Measurements from ENCODE around the gene DVL3.

DVL3 gene

DNA sequence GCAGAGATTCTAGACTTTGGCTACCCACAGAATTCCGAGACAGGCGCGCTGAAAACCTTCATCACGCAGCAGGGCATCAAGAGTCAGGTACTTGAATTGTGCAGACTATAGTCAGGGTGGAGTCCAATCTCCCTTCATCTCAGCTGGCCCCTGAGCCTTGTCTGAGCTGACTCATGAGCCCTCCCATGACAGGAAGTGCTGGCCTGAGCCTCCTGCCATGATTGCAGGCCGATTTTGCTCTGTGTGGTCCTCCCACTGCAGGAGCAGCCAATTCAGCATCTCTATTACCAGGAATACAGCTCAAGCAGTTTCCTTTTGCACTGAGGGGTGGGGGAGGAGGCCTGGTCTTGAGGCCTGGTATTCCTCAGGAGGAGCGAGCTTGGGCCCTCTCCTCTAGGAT is 25.0 kb downstream of the DVL3 start:
- H3K27me3 ChIP-seq (replicated peaks; ENCODE audit: insufficient read depth, low read length): no peaks in the 10 kb centered on the region

DNA sequence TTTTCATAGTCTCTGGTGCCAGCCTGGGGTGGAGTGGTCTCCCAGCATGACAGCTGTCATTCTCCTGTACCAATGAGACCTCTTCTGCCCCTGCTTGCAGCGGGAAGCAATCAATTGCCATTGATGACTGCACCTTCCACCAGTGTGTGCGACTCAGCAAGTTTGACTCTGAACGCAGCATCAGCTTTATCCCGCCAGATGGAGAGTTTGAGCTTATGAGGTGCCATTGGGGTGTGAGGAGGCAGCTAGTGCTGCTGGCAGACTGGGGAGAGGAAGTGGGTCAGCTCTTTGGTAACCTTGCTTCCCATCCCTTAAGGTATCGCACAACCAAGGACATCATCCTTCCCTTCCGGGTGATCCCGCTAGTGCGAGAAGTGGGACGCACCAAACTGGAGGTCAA is 26.4 kb downstream of the DVL3 start:
- H3K4me3 ChIP-seq (ENCODE audit: low read length): no peak overlapping the region
- H2AFZ ChIP-seq (ENCODE audit: low read length): no peak overlapping the region
- H3K9ac ChIP-seq (ENCODE audit: low read length): no peak overlapping the region
- no peak for TF ChIP-seq EZH2phosphoT487 (IDR thresholded peaks at IDR 0.05; ENCODE audit: low read length)
- TF ChIP-seq, protein P1, sequence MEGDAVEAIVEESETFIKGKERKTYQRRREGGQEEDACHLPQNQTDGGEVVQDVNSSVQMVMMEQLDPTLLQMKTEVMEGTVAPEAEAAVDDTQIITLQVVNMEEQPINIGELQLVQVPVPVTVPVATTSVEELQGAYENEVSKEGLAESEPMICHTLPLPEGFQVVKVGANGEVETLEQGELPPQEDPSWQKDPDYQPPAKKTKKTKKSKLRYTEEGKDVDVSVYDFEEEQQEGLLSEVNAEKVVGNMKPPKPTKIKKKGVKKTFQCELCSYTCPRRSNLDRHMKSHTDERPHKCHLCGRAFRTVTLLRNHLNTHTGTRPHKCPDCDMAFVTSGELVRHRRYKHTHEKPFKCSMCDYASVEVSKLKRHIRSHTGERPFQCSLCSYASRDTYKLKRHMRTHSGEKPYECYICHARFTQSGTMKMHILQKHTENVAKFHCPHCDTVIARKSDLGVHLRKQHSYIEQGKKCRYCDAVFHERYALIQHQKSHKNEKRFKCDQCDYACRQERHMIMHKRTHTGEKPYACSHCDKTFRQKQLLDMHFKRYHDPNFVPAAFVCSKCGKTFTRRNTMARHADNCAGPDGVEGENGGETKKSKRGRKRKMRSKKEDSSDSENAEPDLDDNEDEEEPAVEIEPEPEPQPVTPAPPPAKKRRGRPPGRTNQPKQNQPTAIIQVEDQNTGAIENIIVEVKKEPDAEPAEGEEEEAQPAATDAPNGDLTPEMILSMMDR (IDR thresholded peaks at IDR 0.05; ENCODE audit: low read length): no peak
- no peak for TF ChIP-seq EZH2 (optimal IDR thresholded peaks at IDR 0.05; ENCODE audit: low read depth, low read length)
- H3F3A ChIP-seq (ENCODE audit: insufficient read depth, low read length): no peaks in the 10 kb centered on the region
- H3K4me1 ChIP-seq (ENCODE audit: low read length): peaks cover 2% of the 10 kb centered on the region; the same call in 1 of the 2 replicates
- no peak for DNase-seq
- no peaks in the 10 kb centered on the region for H3K27me3 ChIP-seq (replicated peaks; ENCODE audit: insufficient read depth, low read length)
- H3K36me3 ChIP-seq (replicated peaks; ENCODE audit: insufficient read depth, low read length): no peaks in the 10 kb centered on the region; the same call in 1 of the 2 replicates
- no peak overlapping the region for H3K27ac ChIP-seq (ENCODE audit: low read length)
- H4K20me1 ChIP-seq (ENCODE audit: insufficient read depth, low read length): no peaks in the 10 kb centered on the region
- H3K4me2 ChIP-seq (ENCODE audit: low read depth, low read length): no peak overlapping the region
- H3K9me2 ChIP-seq (replicated peaks; ENCODE audit: insufficient read depth, low read length): no peaks in the 10 kb centered on the region
- H3K79me2 ChIP-seq (ENCODE audit: low read length): peaks cover 27% of the 10 kb centered on the region
- no peaks in the 10 kb centered on the region for H3K9me3 ChIP-seq (replicated peaks; ENCODE audit: insufficient read depth, low read length)

More for the DNA sequence above, 25.0 kb downstream of the DVL3 start:
- DNase-seq: no peak
- H3K36me3 ChIP-seq (replicated peaks; ENCODE audit: insufficient read depth, low read length): no peaks in the 10 kb centered on the region; the same call in 1 of the 2 replicates
- no peak overlapping the region for H3K27ac ChIP-seq (ENCODE audit: low read length)
- peaks cover 35% of the 10 kb centered on the region for H3K79me2 ChIP-seq (ENCODE audit: low read length)
- no peaks in the 10 kb centered on the region for H3K9me2 ChIP-seq (replicated peaks; ENCODE audit: insufficient read depth, low read length)
- H3K4me2 ChIP-seq (ENCODE audit: low read depth, low read length): no peak overlapping the region
- no peak overlapping the region for H3K4me3 ChIP-seq (ENCODE audit: low read length)
- no peak overlapping the region for H2AFZ ChIP-seq (ENCODE audit: low read length)
- H3K4me1 ChIP-seq (ENCODE audit: low read length): peaks cover 12% of the 10 kb centered on the region; the same call in 1 of the 2 replicates
- H3K9me3 ChIP-seq (replicated peaks; ENCODE audit: insufficient read depth, low read length): no peaks in the 10 kb centered on the region
- H3F3A ChIP-seq (ENCODE audit: insufficient read depth, low read length): no peaks in the 10 kb centered on the region
- TF ChIP-seq EZH2 (optimal IDR thresholded peaks at IDR 0.05; ENCODE audit: low read depth, low read length): no peak
- TF ChIP-seq, protein P1 (IDR thresholded peaks at IDR 0.05; ENCODE audit: low read length): no peak
- no peak overlapping the region for H3K9ac ChIP-seq (ENCODE audit: low read length)
- H4K20me1 ChIP-seq (ENCODE audit: insufficient read depth, low read length): no peaks in the 10 kb centered on the region

DNA sequence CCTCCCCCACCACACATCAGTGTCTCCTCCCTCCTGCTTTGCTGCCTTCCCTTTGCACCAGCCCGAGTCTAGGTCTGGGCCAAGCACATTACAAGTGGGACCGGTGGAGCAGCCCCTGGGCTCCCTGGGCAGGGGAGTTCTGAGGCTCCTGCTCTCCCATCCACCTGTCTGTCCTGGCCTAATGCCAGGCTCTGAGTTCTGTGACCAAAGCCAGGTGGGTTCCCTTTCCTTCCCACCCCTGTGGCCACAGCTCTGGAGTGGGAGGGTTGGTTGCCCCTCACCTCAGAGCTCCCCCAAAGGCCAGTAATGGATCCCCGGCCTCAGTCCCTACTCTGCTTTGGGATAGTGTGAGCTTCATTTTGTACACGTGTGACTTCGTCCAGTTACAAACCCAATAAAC is 28.5 kb downstream of the DVL3 start:
- Histone ChIP-seq H3K9me2 (replicated peaks; ENCODE audit: insufficient read depth, low read length) (no peaks in the 10 kb centered on the region), H3K27ac (ENCODE audit: low read length) (no peak overlapping the region), H3K4me2 (ENCODE audit: low read depth, low read length) (no peak overlapping the region), H3K4me1 (ENCODE audit: low read length) (peaks cover 10% of the 10 kb centered on the region), H3K9ac (ENCODE audit: low read length) (no peak overlapping the region), H3K36me3 (replicated peaks; ENCODE audit: insufficient read depth, low read length) (peaks cover 2% of the 10 kb centered on the region; the same call in 1 of the 2 replicates), H4K20me1 (ENCODE audit: insufficient read depth, low read length) (no peaks in the 10 kb centered on the region), H3K9me3 (replicated peaks; ENCODE audit: insufficient read depth, low read length) (no peaks in the 10 kb centered on the region), H3F3A (ENCODE audit: insufficient read depth, low read length) (no peaks in the 10 kb centered on the region), H3K4me3 (ENCODE audit: low read length) (no peak overlapping the region), H2AFZ (ENCODE audit: low read length) (no peak overlapping the region), H3K79me2 (ENCODE audit: low read length) (peaks cover 27% of the 10 kb centered on the region), H3K27me3 (replicated peaks; ENCODE audit: insufficient read depth, low read length) (no peaks in the 10 kb centered on the region)
- no peak for DNase-seq
- TF ChIP-seq, protein P1 (IDR thresholded peaks at IDR 0.05; ENCODE audit: low read length): no peak
- TF ChIP-seq EZH2 (optimal IDR thresholded peaks at IDR 0.05; ENCODE audit: low read depth, low read length) (no peak), EZH2phosphoT487 (IDR thresholded peaks at IDR 0.05; ENCODE audit: low read length) (no peak)

Data from MM.1S (cell line).